Heart right ventricle (tissue), 16 donors: ENCODE results near the gene ATP7B. TPM values are rescaled to one million over a fixed set of nuclear protein-coding genes. Genes with fewer than 3 reads are reported as not detected.

Experiments
- ATAC-seq, 8 donors: fragments of 200-7000 bp; cut with Tn5 transposase; one replicate each; pipeline ENCODE4 v1.9.1; 2020; ENCODE audit warnings: mild to moderate bottlenecking in 8 of 8, moderate library complexity in 8 of 8, moderate number of reproducible peaks in 1 of 8
- DNase-seq, 2 donors: peaks; one replicate each; pipeline ENCODE4 v3.0.0-alpha.2; 2020
- H3K27ac ChIP-seq, 10 donors: fragments of 200-600 bp; sonication (generic) in 2 of 10; one replicate each; pipeline versions ENCODE4 v1.5.0 to v1.8.0; 2020 to 2022; ENCODE audit warnings: mild to moderate bottlenecking in 3 of 10
- H3K27me3 ChIP-seq, 7 donors: fragments of 200-600 bp; one replicate each; pipeline ENCODE4 v1.8.0; 2021 to 2022; ENCODE audit warnings: mild to moderate bottlenecking in 2 of 7
- H3K36me3 ChIP-seq, 9 donors: fragments of 200-600 bp; sonication (generic) in 1 of 9; one replicate each; pipeline versions ENCODE4 v1.5.0 to v1.8.0; 2020 to 2022; ENCODE audit warnings: mild to moderate bottlenecking in 2 of 9
- H3K4me1 ChIP-seq, 9 donors: fragments of 200-600 bp; sonication (generic) in 1 of 9; one replicate each; pipeline versions ENCODE4 v1.5.0 to v1.8.0; 2020 to 2022; ENCODE audit warnings: mild to moderate bottlenecking in 4 of 9
- H3K4me3 ChIP-seq, 10 donors: fragments of 200-600 bp; sonication (generic) in 2 of 10; one replicate each; pipeline versions ENCODE4 v1.5.0 to v1.8.0; 2020 to 2022; ENCODE audit warnings: mild to moderate bottlenecking in 7 of 10, moderate library complexity in 2 of 10
- H3K9me3 ChIP-seq, 11 donors: fragments of 200-600 bp in 10 of 11; sonication (generic) in 2 of 11; one replicate each; pipeline versions ENCODE4 v1.5.0 to v1.8.0; 2013 to 2022; ENCODE audit warnings: mild to moderate bottlenecking in 2 of 11, control low read depth in 1 of 11, moderate library complexity in 1 of 11
- CTCF ChIP-seq, 9 donors: fragments of 200-600 bp; sonication (generic) in 2 of 9; IDR thresholded peaks; one replicate each; pipeline versions ENCODE4 v1.5.0 to v1.8.0; 2021 to 2022; ENCODE audit warnings: antibody characterized with exemption in 9 of 9, mild to moderate bottlenecking in 5 of 9, moderate library complexity in 1 of 9
- WGBS, 2 donors: extraction: QIAGEN DNeasy Blood & Tissue Kit; methylation state at CpG; one replicate each; pipeline ENCODE4 v1.1.7; 2013; ENCODE audit warnings: inconsistent platforms in 1 of 2; 5-methylcytosine and 5-hydroxymethylcytosine counted together
- intact Hi-C, 10 donors: fragments of 100-400 bp; cut with DNase I; formaldehyde crosslinking; loops; one replicate each; pipeline versions ENCODE4 v1.11.1 to v1.14.2; 2022
- polyA plus RNA-seq, 2 donors: library from polyadenylated mRNA; stranded (reverse); fragments of 200-250 nt; gene quantifications; one replicate each; pipeline ENCODE4 v1.2.3, GENCODE V29; 2013
- total RNA-seq, 10 donors: library from RNA; stranded (reverse); fragmentation: NEBNext Ultra II Directional in 3 of 10; extraction: Animal tissue kit (Norgen Biotek cat#: 25700) in 3 of 10; gene quantifications; one replicate each; pipeline versions ENCODE4 v1.2.1 to v1.2.4, GENCODE V29; 2021 to 2023
- donor health status: Arrhythmogenic right ventricular cardiomyopathy.
- donor health status: ischemic (EF 13 %, LVEDD 7.1; RV severe dilation, severe dysfunction).
- donor health status: healthy with polysubstance abuse.
- donor health status: DM: no; HTN: yes; CAD: no.
- donor health status: DM: no; HTN: no; CAD: no.
- donor health status: ischemic (EF 25% LVEDD 6.9; RV normal size, moderate dysfunction).
- donor health status: ischemic (EF 25% LVEDD 5.7; RV mildly dilated, moderate dysfunction).
- donor health status: healthy.
- donor health status: DM: yes; HTN: yes; CAD: no.
- donor health status: Ischemic cardiomyopathy.
- donor health status: ischemic (EF 35%, LVEDD 5.7; RV mildly dilated, moderate dysfunction).
- donor health status: nonischemic (EF 11% LVEDD 7.7; RV severe dilation, severe dysfunction).
- donor health status: DM: yes; HTN: yes; CAD: no.
- donor health status: PGD.
- donor health status: ischemic (EF 29% LVEDD 5.4; RV normal size, mild dysfunction).
- donor health status: nonischemic (EF 23%, LVEDD 6.1; RV moderate dilation, normal function).

The ATP7B gene
- total and polyA plus RNA-seq, 12 donors = 2.0 to 9.3 (median 5.6) TPM

GRCh38 chr13:51976890-51977289 lies 34.4 kb downstream of the ATP7B start:
- intact Hi-C loops = no loop called here

GRCh38 chr13:51976423-51976822 lies 34.8 kb downstream of the ATP7B start:
- no peaks in the 10 kb centered on the region for H3K27me3 ChIP-seq
- TF ChIP-seq CTCF (IDR thresholded peaks at IDR 0.05) = no peak
- no peak overlapping the region for H3K4me3 ChIP-seq
- DNase-seq = no peak
- H3K36me3 ChIP-seq = peaks cover 0 to 13% (median 0%) of the 10 kb centered on the region in 9 donors
- no peak overlapping the region for H3K27ac ChIP-seq
- ATAC-seq = no peak
- 40 to 87% methylated on average over 1 of the region's 1 CpG for WGBS, 2 donors
- peaks cover 0 to 20% (median 4%) of the 10 kb centered on the region in 9 donors for H3K4me1 ChIP-seq
- no peaks in the 10 kb centered on the region for H3K9me3 ChIP-seq
- intact Hi-C loops = no loop called here

More at GRCh38 chr13:51976890-51977289, 34.4 kb downstream of the ATP7B start:
- TF ChIP-seq CTCF (IDR thresholded peaks at IDR 0.05) = no peak
- Histone ChIP-seq H3K27me3 (no peaks in the 10 kb centered on the region), H3K27ac (no peak overlapping the region), H3K4me1 (peaks cover 0 to 23% (median 0%) of the 10 kb centered on the region in 9 donors), H3K4me3 (no peak overlapping the region), H3K36me3 (peaks cover 0 to 13% (median 0%) of the 10 kb centered on the region in 9 donors), H3K9me3 (no peaks in the 10 kb centered on the region)
- ATAC-seq = no peak
- WGBS, 2 donors = 92 to 94% methylated on average over 5 of the region's 5 CpGs
- no peak for DNase-seq

- Histone ChIP-seq H3K4me3 (no peak overlapping the region), H3K4me1 (peaks cover 0 to 21% (median 3%) of the 10 kb centered on the region in 9 donors), H3K27ac (no peak overlapping the region), H3K36me3 (peaks cover 0 to 18% (median 0%) of the 10 kb centered on the region in 9 donors), H3K27me3 (no peaks in the 10 kb centered on the region), H3K9me3 (no peaks in the 10 kb centered on the region)
- no peak for DNase-seq
- ATAC-seq = no peak
- intact Hi-C loops = no loop called here
- WGBS, 2 donors = 80 to 85% methylated on average over 6 of the region's 6 CpGs
- no peak for TF ChIP-seq CTCF (IDR thresholded peaks at IDR 0.05)
Observed at GRCh38 chr13:51974482-51974881, 36.8 kb downstream of the ATP7B start.

- intact Hi-C loops = no loop called here
- no peak for DNase-seq
Observed at GRCh38 chr13:51971520-51972426, 39.5 kb downstream of the ATP7B start.

More at GRCh38 chr13:51971520-51972426, 39.5 kb downstream of the ATP7B start:
- Histone ChIP-seq H3K4me1 (peaks cover 0 to 32% (median 3%) of the 10 kb centered on the region in 9 donors), H3K27me3 (no peaks in the 10 kb centered on the region), H3K4me3 (no peak overlapping the region), H3K36me3 (peaks cover 0 to 26% (median 0%) of the 10 kb centered on the region in 9 donors), H3K27ac (no peak overlapping the region), H3K9me3 (no peaks in the 10 kb centered on the region)
- no peak for TF ChIP-seq CTCF (IDR thresholded peaks at IDR 0.05)
- ATAC-seq = no peak
- WGBS, 2 donors = 97% methylated on average over 15 of the region's 15 CpGs
